SH-SY5Y (cell line): Measurements from ENCODE around the gene ILDR2.

Experiments
- GATA2 ChIP-seq: IDR thresholded peaks from 2 replicates; pipeline ENCODE4 v1.6.1; 2011; ENCODE audit warnings: mild to moderate bottlenecking, low read depth, low read length
- GATA3 ChIP-seq: IDR thresholded peaks from 2 replicates; pipeline ENCODE4 v1.6.1; 2011; ENCODE audit warnings: low read depth, mild to moderate bottlenecking, low read length, moderate library complexity

DNA sequence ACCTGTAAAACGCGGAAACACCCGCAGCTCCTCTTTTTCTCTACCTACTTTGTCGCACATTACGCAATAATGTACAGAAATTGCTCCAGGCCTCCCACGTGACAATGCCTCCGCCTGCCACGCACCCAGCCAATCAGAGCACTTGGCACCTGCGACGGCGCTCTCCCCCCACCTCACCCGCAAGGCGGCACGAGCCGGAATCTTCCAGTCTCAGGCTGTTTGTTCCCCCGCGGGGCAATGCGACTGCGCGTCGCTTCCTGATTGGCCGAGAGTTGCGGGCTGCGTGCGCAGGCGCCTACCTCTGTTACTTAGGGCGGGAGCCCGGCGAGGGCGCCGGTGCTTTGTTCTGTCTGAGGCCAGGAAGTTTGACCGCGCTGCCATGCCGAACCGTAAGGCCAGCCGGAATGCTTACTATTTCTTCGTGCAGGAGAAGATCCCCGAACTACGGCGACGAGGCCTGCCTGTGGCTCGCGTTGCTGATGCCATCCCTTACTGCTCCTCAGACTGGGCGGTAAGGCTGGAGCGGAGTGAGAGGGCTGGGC lies 13.7 kb upstream of the ILDR2 start, which contains the start of gene MAEL:
- no peak for TF ChIP-seq GATA3
- TF ChIP-seq GATA2: no peak
